ENCODE measurements around the gene MTRF1L. TPM values are rescaled to one million over a fixed set of nuclear protein-coding genes. Genes with fewer than 3 reads are reported as not detected.

MTRF1L gene
- 14.3 to 18.2 TPM (median 16.6 TPM) in 5 replicates for total RNA-seq (2022; extraction: Qiagen RNA extraction)

GRCh38 chr6:153002613-153003365, at the start of gene MTRF1L:
Gene MTRF1L (minus strand): TSS chr6:153002709. CDS start chr6:153002685, 24 bp downstream.

GRCh38 chr6:152982904-152983636, 19.4 kb downstream of the MTRF1L start, which contains the start of gene FBXO5:
Gene FBXO5 (minus strand): TSS chr6:152983041. CDS start chr6:152982959, 82 bp downstream.

Other genes with a start within 250 kb of the MTRF1L start
- gene FBXO5, start 19.7 kb downstream of the MTRF1L start, total RNA-seq (2022; extraction: Qiagen RNA extraction) = 19.4 to 21.4 TPM (median 20.3 TPM) in 5 replicates
- 5.1 to 7.4 TPM (median 6.5 TPM) in 5 replicates for gene RGS17, start 128.6 kb upstream of the MTRF1L start, total RNA-seq (2022; extraction: Qiagen RNA extraction)